Glutamatergic neuron (in vitro differentiated cells): ENCODE measurements around the gene IGSF9. TPM values are rescaled to one million over a fixed set of nuclear protein-coding genes. Genes with fewer than 3 reads are reported as not detected.

ENCODE experiments used
- DNase-seq: peaks from one replicate; pipeline ENCODE4 v3.0.0; 2022
- H3K27ac Mint-ChIP-seq: one replicate; pipeline ENCODE4 v1.8.0; 2020; ENCODE audit warnings: mild to moderate bottlenecking, mixed read lengths, inconsistent platforms; ENCODE audit not compliant: unreplicated experiment
- H3K27me3 Mint-ChIP-seq: one replicate; pipeline ENCODE4 v1.8.0; 2020; ENCODE audit warnings: mild to moderate bottlenecking, moderate library complexity, mixed read lengths, inconsistent platforms; ENCODE audit not compliant: unreplicated experiment
- H3K36me3 Mint-ChIP-seq: one replicate; pipeline ENCODE4 v1.8.0; 2020; ENCODE audit warnings: mild to moderate bottlenecking, mixed read lengths, inconsistent platforms; ENCODE audit not compliant: unreplicated experiment
- H3K4me1 Mint-ChIP-seq: one replicate; pipeline ENCODE4 v1.8.0; 2020; ENCODE audit warnings: mild to moderate bottlenecking, low read depth, mixed read lengths, inconsistent platforms; ENCODE audit not compliant: unreplicated experiment
- H3K4me3 Mint-ChIP-seq: one replicate; pipeline ENCODE4 v1.8.0; 2020; ENCODE audit warnings: mild to moderate bottlenecking, mixed read lengths, inconsistent platforms; ENCODE audit not compliant: unreplicated experiment
- H3K9me3 Mint-ChIP-seq: one replicate; pipeline ENCODE4 v1.8.0; 2020; ENCODE audit warnings: mild to moderate bottlenecking, moderate library complexity, mixed read lengths, inconsistent platforms; ENCODE audit not compliant: unreplicated experiment
- CTCF ChIP-seq: fragments of 200-600 bp; sonication (generic); IDR thresholded peaks from one replicate; pipeline ENCODE4 v1.5.0; 2021; ENCODE audit not compliant: partially characterized antibody, unreplicated experiment
- total RNA-seq: library from RNA; stranded (reverse); fragmentation: NEBNext Ultra II Directional; extraction: Animal tissue kit (Norgen Biotek cat#: 25700); gene quantifications from one replicate; pipeline ENCODE4 v1.2.1, GENCODE V29; 2021; ENCODE audit not compliant: unreplicated experiment

The IGSF9 gene
- total RNA-seq, 1 donor from 2014 or later = 23.4 TPM

- H3K4me1 Mint-ChIP-seq = peaks cover 30% of the 10 kb centered on the region
These were observed 6.3 kb downstream of the IGSF9 start for GRCh38 chr1:159938905-159939677.

GRCh38 chr1:159938211-159938852 is 7.1 kb downstream of the IGSF9 start:
- H3K4me1 Mint-ChIP-seq = peaks cover 28% of the 10 kb centered on the region
- no peak for TF ChIP-seq CTCF

More at GRCh38 chr1:159938905-159939677, 6.3 kb downstream of the IGSF9 start:
- Mint-ChIP-seq H3K27ac (peak overlapping the region; percentile 20), H3K9me3 (peaks cover 10% of the 10 kb centered on the region), H3K4me3 (no peak overlapping the region), H3K27me3 (peaks cover 9% of the 10 kb centered on the region), H3K36me3 (no peaks in the 10 kb centered on the region)
- no peak for DNase-seq
- TF ChIP-seq CTCF = no peak

GRCh38 chr1:159937054-159937750 is 8.2 kb downstream of the IGSF9 start:
- Mint-ChIP-seq H3K9me3 (peaks cover 10% of the 10 kb centered on the region), H3K36me3 (peaks cover 5% of the 10 kb centered on the region), H3K27ac (no peak overlapping the region), H3K4me3 (peak overlapping the region; percentile 5), H3K27me3 (peaks cover 4% of the 10 kb centered on the region), H3K4me1 (peaks cover 24% of the 10 kb centered on the region)
- no peak for TF ChIP-seq CTCF
- no peak for DNase-seq

More at GRCh38 chr1:159938211-159938852, 7.1 kb downstream of the IGSF9 start:
- Mint-ChIP-seq H3K9me3 (peaks cover 10% of the 10 kb centered on the region), H3K27ac (no peak overlapping the region), H3K27me3 (peaks cover 8% of the 10 kb centered on the region), H3K36me3 (no peaks in the 10 kb centered on the region), H3K4me3 (no peak overlapping the region)
- no peak for DNase-seq

GRCh38 chr1:159936273-159936904 is 9.0 kb downstream of the IGSF9 start:
- Mint-ChIP-seq H3K9me3 (peaks cover 10% of the 10 kb centered on the region), H3K4me1 (peaks cover 20% of the 10 kb centered on the region), H3K36me3 (peaks cover 5% of the 10 kb centered on the region), H3K27ac (peak overlapping the region; percentile 18), H3K4me3 (no peak overlapping the region), H3K27me3 (peaks cover 4% of the 10 kb centered on the region)
- TF ChIP-seq CTCF = peak; percentile 99
- peak; percentile 91 for DNase-seq
